Esophagus muscularis mucosa (tissue), 4 donors: ENCODE data around the gene C11orf21. TPM values are rescaled to one million over a fixed set of nuclear protein-coding genes. Genes with fewer than 3 reads are reported as not detected.

Source experiments
- DNase-seq: peaks from one replicate; pipeline ENCODE4 v3.0.0-alpha.2; 2017; ENCODE audit errors: extremely low spot score
- H3K27ac ChIP-seq, 4 donors: fragments of 200-600 bp; sonication (generic); replicated peaks in 1 of 4; 1 replicate in 3 of 4; 2 replicates in 1 of 4; pipeline ENCODE4 v1.5.1; 2016 to 2019; ENCODE audit warnings: mild to moderate bottlenecking in 1 of 4
- H3K27me3 ChIP-seq, 4 donors: fragments of 200-600 bp; sonication (generic); one replicate each; pipeline versions ENCODE4 v1.5.1 to v1.6.0; 2016 to 2019
- H3K36me3 ChIP-seq, 4 donors: fragments of 200-600 bp; sonication (generic); one replicate each; pipeline ENCODE4 v1.5.1; 2016 to 2019
- H3K4me1 ChIP-seq, 4 donors: fragments of 200-600 bp; sonication (generic); one replicate each; pipeline ENCODE4 v1.5.1; 2016 to 2019
- H3K4me3 ChIP-seq, 4 donors: fragments of 200-600 bp; sonication (generic); 1 replicate in 2 of 4; 2 replicates in 2 of 4; pipeline ENCODE4 v1.5.1; 2016 to 2019; ENCODE audit warnings: mild to moderate bottlenecking in 4 of 4, moderate library complexity in 1 of 4
- H3K9me3 ChIP-seq, 4 donors: fragments of 200-600 bp; sonication (generic); 1 replicate in 3 of 4; 2 replicates in 1 of 4; pipeline ENCODE4 v1.5.1; 2016 to 2019
- EP300 ChIP-seq: sonication (generic); formaldehyde crosslinking; IDR thresholded peaks from one replicate; pipeline ENCODE4 v1.6.1; 2017; ENCODE audit warnings: antibody characterized with exemption
- POLR2A ChIP-seq: fragments of 450-650 bp; IDR thresholded peaks from one replicate; pipeline ENCODE4 v1.6.1; 2017; ENCODE audit warnings: antibody characterized with exemption, moderate library complexity, mild to moderate bottlenecking, low read depth
- POLR2AphosphoS5 ChIP-seq, 2 donors: sonication (generic); formaldehyde crosslinking; IDR thresholded peaks; one replicate each; pipeline ENCODE4 v1.6.1; 2017; ENCODE audit warnings: antibody characterized with exemption in 2 of 2
- WGBS: methylation state at CpG from one replicate; pipeline ENCODE4 v1.1.5; 2018; 5-methylcytosine and 5-hydroxymethylcytosine counted together
- intact Hi-C: fragments of 100-400 bp; cut with DNase I; formaldehyde crosslinking; loops from one replicate; pipeline ENCODE4 v1.15.1; 2023
- total RNA-seq, 4 donors: library from RNA; depleted of rRNA; stranded (reverse); fragments of >200 nt; gene quantifications; one replicate each; pipeline versions ENCODE4 v1.1.0 to v1.2.1, GENCODE V29; 2016
- TF ChIP-seq, protein P1 (sequence below), 3 experiments: fragments of 200-600 bp in 2 of 3; fragments of 450-650 bp in 1 of 3; sonication (generic) in 2 of 3; IDR thresholded peaks; one replicate each; pipeline ENCODE4 v1.5.1; 2017 to 2019; ENCODE audit warnings: antibody characterized with exemption in 3 of 3, mild to moderate bottlenecking in 2 of 3, moderate library complexity in 1 of 3

Gene C11orf21
- total RNA-seq, 4 donors from 2014 or later: 0.29 to 1.2 (median 0.83) TPM; not detected in 1

DNA sequence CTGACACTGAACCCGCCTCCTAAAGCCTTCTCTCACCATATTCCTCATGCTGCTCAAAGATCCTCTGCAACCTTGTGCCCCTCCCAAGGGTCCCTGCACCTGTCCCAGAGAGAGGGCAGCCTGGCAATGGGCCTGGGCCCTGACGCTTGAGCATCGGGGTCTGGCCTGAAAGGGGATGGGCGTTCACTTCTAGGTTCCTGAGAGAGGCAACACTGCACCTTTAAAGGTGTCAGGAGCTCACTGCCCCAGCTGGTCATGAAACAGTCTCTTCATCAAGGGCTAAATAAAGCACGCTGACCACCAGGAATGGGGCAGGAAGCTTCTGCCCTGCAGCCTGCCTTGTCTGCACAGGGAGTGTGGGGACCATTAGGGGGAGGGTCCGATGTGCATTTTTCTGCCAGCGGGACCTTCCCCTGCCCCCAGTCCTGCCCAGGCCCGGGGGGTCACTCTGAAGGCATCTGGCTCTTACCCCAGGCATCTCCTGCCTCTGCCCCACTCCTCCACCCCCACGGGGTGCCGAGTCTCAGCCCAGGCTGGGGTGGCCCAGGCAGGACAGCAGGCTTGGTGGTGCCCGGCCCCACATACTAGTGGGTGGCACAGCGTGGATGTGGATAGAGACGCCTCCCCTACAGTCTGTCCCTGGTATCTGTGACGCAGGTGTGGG lies 3.5 kb downstream of the C11orf21 start:
- no peak for DNase-seq
- peaks cover 0 to 10% (median 0%) of the 10 kb centered on the region in 4 donors for H3K27me3 ChIP-seq
- TF ChIP-seq POLR2AphosphoS5 (IDR thresholded peaks at IDR 0.05) (no peak), EP300 (no peak), POLR2A (no peak)
- TF ChIP-seq, protein P1, sequence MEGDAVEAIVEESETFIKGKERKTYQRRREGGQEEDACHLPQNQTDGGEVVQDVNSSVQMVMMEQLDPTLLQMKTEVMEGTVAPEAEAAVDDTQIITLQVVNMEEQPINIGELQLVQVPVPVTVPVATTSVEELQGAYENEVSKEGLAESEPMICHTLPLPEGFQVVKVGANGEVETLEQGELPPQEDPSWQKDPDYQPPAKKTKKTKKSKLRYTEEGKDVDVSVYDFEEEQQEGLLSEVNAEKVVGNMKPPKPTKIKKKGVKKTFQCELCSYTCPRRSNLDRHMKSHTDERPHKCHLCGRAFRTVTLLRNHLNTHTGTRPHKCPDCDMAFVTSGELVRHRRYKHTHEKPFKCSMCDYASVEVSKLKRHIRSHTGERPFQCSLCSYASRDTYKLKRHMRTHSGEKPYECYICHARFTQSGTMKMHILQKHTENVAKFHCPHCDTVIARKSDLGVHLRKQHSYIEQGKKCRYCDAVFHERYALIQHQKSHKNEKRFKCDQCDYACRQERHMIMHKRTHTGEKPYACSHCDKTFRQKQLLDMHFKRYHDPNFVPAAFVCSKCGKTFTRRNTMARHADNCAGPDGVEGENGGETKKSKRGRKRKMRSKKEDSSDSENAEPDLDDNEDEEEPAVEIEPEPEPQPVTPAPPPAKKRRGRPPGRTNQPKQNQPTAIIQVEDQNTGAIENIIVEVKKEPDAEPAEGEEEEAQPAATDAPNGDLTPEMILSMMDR (IDR thresholded peaks at IDR 0.05): no peak
- H3K27ac ChIP-seq: no peak overlapping the region
- peaks cover 7 to 15% (median 9%) of the 10 kb centered on the region in 4 donors for H3K4me1 ChIP-seq
- no peak overlapping the region for H3K4me3 ChIP-seq
- no peaks in the 10 kb centered on the region for H3K9me3 ChIP-seq
- intact Hi-C loops: no loop called here
- WGBS: 81% methylated on average over 6 of the region's 14 CpGs
- H3K36me3 ChIP-seq: no peaks in the 10 kb centered on the region

DNA sequence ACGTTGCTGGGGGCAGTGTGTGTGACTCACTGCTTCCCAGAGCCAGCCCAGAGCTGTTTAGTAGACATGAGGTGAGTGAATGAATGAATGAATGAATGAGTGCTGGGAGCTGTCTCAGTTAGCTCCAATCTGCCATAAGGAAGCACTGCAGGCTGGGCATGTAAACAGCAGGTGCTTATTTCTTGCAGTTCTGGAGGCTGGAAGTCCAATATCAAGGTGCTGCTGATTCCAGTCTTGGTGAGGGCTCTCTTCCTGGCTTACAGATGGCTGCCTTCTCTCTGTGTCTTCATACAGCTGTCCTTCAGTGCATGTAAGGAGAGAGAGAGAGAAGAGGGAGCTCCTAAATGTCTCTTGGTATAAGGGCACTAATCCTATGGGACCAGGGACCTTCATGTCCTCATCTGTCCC lies 4.1 kb downstream of the C11orf21 start:
- no peaks in the 10 kb centered on the region for H3K9me3 ChIP-seq
- no peak overlapping the region for H3K27ac ChIP-seq
- intact Hi-C loops: no loop called here
- H3K4me3 ChIP-seq: no peak overlapping the region
- H3K27me3 ChIP-seq: peaks cover 0 to 10% (median 0%) of the 10 kb centered on the region in 4 donors
- TF ChIP-seq EP300: no peak
- TF ChIP-seq, protein P1 (IDR thresholded peaks at IDR 0.05): no peak
- TF ChIP-seq POLR2AphosphoS5 (IDR thresholded peaks at IDR 0.05): no peak
- TF ChIP-seq POLR2A: no peak
- no peaks in the 10 kb centered on the region for H3K36me3 ChIP-seq
- no peak for DNase-seq
- no CpG with 5 or more reads among the region's 1 CpG for whole genome bisulfite sequencing
- H3K4me1 ChIP-seq: peaks cover under 1 to 12% (median 2%) of the 10 kb centered on the region in 4 donors

DNA sequence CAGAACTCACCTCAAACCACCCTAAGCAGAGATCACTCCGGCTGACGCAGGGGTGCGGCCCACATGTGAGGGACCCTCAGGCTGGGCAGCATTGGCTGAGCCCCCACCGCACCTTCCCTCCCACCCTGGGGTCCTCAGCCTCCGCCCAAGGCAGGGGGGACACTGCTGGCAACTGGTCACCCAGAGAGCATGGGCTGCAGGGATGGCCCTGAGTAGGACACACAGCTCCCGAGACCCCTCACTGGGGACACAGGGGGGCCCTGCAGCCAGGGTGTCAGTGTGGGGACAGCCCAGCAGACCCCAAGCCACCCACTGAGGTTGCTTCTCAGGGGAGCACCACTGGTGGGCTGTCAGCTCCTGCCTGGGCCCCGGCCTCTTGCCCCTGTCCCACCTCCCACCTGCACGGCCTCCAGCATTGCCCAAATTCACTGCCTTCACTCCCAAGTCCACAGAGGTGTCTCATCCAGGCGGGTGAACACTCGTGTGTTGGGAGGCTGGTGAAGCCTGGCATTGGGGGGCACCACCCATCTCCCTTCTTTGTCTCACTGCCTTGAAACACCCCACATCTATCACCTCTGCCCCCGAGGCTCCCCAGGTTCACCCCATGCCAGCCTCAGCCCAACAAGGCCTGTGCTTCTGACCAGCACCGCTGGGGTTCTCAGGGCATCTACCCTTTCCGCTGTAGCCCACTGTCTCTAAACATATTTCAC lies 4.7 kb downstream of the C11orf21 start:
- Histone ChIP-seq H3K36me3 (no peaks in the 10 kb centered on the region), H3K4me1 (peaks cover 0 to 8% (median 2%) of the 10 kb centered on the region in 4 donors), H3K27ac (no peak overlapping the region), H3K27me3 (peaks cover 0 to 10% (median 0%) of the 10 kb centered on the region in 4 donors), H3K4me3 (no peak overlapping the region), H3K9me3 (no peaks in the 10 kb centered on the region)
- no peak for TF ChIP-seq POLR2A
- no peak for TF ChIP-seq POLR2AphosphoS5 (IDR thresholded peaks at IDR 0.05)
- TF ChIP-seq, protein P1 (IDR thresholded peaks at IDR 0.05): no peak
- TF ChIP-seq EP300: no peak
- 88% methylated on average over 10 of the region's 13 CpGs for WGBS
- DNase-seq: no peak
- intact Hi-C loops: no loop called here

DNA sequence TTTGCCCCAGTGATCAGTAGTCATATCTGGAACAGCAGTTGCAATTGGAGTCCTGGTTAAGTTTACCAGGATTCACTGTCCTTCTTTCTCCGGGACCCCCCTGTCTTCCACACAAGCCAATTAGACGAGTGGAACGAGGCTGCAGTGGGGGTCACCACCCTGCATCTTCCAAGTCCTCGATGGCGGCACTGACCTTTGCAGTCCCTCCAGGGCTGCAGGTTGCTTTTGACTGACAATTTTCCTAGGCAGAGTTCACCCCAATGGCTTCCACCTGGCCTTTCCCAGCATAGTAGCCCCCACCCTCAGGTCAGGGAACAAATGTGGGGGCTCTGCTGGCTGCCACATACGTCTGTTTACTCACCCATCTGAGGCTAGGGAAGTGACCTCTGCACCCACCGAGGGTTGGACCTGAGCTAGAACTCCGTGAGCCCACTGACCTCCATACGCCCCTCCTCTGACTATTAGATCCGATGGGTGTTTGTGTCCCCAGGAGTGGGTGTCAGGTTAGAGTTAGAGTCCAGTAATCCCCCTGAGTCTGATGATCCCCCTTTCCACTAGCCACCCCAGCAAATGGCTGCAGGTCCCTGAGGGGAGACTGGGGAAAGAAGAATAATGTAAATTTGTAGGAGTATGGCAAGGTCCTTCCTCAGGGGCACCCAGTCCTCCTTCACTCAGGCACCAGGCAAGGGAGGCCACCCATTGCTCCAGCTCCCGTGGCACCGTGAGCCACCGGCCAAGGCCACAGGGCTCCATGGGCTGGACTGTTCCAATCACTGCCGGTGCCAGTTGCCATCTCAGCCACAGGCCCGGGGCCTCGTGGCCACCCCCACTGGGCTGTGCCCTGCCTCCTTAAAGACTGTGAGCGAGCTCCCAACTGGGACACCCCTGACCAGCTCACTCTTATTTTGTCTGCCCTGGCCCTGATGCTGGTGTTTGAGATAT lies 5.5 kb downstream of the C11orf21 start:
- Histone ChIP-seq H3K4me1 (peaks cover 0 to 8% (median 2%) of the 10 kb centered on the region in 4 donors), H3K9me3 (no peaks in the 10 kb centered on the region), H3K27ac (no peak overlapping the region), H3K27me3 (peaks cover 0 to 10% (median 0%) of the 10 kb centered on the region in 4 donors), H3K4me3 (no peak overlapping the region), H3K36me3 (no peaks in the 10 kb centered on the region)
- no peak for TF ChIP-seq POLR2A
- TF ChIP-seq, protein P1 (IDR thresholded peaks at IDR 0.05): no peak
- no peak for TF ChIP-seq POLR2AphosphoS5 (IDR thresholded peaks at IDR 0.05)
- 100% methylated on average over 4 of the region's 17 CpGs for WGBS
- intact Hi-C loops: no loop called here
- no peak for DNase-seq
